GM12865 (cell line): ENCODE measurements around the gene ARGFX.
"Not testable (repeated sequence)": the region's sequence is repeated elsewhere in the genome, so short reads cannot be mapped to it uniquely, and the experiment has no call there.

Source experiments
- DNase-seq: peaks from one replicate; pipeline ENCODE4 v3.0.0; 2010; ENCODE audit warnings: low read depth
- H3K4me3 ChIP-seq: 2 replicates; pipeline ENCODE4 v1.5.1; 2011; ENCODE audit warnings: mild to moderate bottlenecking, low read depth, low read length, control low read depth
- TF ChIP-seq, protein P1 (sequence below): IDR thresholded peaks from 2 replicates; pipeline ENCODE4 v1.5.1; 2011; ENCODE audit warnings: low read length, control low read depth, low read depth, inconsistent platforms; ENCODE audit not compliant: insufficient read depth; ENCODE audit errors: missing control alignments

The ARGFX gene

DNA sequence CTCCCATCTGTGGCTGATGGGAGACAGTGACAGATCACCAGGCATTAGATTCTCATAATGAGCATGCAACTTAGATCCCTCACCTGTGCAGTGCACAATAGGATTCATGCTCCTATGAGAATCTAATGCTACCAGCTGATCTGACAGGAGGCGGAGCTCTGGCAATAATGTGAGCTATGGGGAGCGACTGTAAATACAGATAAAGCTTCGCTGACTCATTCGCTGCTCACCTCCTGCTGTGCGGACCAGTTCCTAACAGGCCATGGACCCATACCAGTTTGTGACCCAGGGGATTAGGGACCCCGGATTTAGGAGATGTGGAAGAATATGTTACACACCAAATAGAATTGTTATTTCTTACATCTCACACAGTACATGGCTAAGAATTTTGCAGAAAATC is 6.7 kb downstream of the ARGFX start:
- TF ChIP-seq, protein P1, sequence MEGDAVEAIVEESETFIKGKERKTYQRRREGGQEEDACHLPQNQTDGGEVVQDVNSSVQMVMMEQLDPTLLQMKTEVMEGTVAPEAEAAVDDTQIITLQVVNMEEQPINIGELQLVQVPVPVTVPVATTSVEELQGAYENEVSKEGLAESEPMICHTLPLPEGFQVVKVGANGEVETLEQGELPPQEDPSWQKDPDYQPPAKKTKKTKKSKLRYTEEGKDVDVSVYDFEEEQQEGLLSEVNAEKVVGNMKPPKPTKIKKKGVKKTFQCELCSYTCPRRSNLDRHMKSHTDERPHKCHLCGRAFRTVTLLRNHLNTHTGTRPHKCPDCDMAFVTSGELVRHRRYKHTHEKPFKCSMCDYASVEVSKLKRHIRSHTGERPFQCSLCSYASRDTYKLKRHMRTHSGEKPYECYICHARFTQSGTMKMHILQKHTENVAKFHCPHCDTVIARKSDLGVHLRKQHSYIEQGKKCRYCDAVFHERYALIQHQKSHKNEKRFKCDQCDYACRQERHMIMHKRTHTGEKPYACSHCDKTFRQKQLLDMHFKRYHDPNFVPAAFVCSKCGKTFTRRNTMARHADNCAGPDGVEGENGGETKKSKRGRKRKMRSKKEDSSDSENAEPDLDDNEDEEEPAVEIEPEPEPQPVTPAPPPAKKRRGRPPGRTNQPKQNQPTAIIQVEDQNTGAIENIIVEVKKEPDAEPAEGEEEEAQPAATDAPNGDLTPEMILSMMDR: no peak
- H3K4me3 ChIP-seq: no peak overlapping the region
- no peak for DNase-seq

DNA sequence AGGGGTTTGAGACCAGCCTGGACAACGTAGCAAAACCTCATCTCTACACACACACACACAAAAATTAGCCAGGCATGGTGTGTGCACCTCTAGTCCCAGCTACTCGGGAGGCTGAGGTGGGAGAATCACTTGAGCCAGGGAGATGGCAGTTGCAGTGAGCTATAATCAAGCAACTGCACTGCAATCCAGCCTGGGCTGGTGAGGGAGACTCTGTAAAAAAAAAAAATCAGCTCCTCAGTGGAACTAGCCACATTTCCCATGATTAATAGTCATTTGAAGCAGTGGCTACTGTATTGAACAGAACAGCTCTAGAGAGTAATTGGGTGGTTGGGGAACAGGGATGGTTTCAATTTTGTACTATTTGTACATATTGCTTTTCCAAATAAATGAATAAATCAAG is 13.9 kb downstream of the ARGFX start:
- TF ChIP-seq, protein P1: no peak
- H3K4me3 ChIP-seq: no peak overlapping the region
- no peak for DNase-seq

DNA sequence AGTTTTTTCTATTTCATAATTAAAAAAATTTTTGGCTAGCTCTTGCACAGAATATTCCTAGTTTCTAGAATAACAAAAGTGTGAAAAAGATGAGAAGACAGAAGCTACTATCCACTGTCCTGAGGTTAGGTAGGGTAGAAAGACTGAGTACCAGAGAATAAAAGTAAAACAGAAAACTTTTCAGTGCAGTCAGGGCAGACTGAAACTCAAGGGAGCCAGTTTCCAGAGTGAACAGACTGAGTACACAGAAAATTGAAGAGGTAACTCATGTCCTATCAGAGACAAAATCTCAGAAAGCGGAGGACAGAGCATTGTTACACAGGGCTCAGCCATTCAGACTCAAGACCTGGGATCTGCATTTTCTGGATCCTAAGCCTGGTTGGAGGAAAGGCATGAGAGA is 16.7 kb downstream of the ARGFX start:
- DNase-seq: peak; percentile 25
- TF ChIP-seq, protein P1: no peak
- H3K4me3 ChIP-seq: no peak overlapping the region

DNA sequence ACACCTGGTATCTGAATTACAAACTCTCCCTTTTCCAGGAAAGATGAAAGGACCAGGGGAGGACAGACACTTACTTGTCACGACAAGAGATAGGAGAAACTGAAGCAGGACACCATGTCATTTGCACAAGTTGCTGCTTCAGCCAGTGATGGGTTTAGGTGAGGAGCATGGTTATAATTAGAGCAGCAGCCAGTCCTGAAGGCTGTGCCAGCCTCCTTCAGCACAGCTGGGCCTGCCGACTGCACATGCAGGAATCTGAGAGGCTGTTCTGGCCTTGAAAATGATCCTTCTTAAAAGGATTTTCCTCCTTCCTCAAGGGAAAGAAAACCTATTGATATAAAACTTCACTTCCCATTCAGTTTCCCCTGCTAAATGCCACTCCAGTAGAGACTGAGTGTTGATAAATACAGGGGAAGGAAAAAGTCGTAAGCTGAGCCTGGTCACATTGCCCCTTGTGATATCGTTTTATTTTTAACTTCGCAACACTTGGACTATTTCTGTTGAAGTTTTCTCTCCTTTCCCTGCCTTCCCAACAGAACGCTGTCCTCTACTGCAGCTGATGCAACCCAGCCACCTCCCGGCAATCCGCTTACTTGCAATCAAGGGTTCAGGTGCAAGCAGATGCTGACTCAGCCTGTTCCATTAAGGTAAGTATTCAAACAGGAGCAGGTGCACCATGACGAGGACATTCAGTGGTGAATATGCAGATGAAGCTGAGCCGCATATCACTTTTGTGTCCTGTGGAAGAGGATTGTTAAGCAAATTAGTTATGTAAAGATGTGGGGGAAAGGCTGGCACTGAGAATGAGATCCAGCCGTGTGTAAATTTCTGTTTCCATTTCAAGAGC is 25.3 kb downstream of the ARGFX start, which contains the start of gene FBXO40:
Gene FBXO40, plus strand, starts transcription at position 524 of the 847 bp plus-strand sequence. CDS start 27,197 bp downstream, outside the sequence.
- DNase-seq: peak; percentile 58
- no peak within 1 kb of the TSS for H3K4me3 ChIP-seq

DNA sequence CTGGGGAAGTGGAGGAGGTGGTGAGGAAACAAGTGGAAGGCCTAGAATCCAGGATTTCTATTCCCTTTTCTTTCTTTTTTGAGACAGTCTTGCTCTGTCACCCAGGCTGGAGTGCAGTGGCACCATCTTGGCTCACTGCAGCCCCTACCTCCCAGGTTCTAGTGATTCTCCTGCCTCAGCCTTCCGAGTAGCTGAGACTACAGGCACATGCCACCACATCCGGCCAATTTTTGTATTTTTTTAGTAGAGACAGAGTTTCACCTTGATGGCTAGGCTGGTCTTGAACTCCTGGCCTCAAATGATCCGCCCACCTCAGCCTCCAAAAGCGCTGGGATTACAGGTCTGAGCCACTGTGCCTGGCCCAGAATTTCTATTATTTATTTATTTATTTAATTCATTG is 26.1 kb downstream of the ARGFX start:
- DNase-seq, H3K4me3 ChIP-seq: not testable (repeated sequence)

More for the DNA sequence above, 25.3 kb downstream of the ARGFX start, which contains the start of gene FBXO40:
- TF ChIP-seq, protein P1: no peak

DNA sequence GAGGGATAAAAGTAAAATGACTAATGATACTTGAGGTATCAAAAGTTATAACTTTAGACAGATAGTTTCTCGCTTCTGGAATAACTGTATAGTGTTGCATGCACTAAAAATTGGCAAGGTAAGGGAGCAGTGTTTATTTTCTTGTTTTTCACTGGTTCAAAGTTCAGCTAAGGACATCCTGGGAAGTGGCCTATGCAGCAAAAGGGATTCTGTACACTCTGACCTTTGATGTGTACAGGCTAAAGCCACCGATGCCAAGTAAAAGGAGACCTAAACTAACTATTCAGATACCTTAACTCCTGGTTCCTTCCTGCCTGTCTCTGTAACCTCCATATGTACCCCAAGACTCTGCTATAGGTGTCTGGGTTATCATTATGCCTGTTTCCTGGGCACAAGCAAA is 27.1 kb downstream of the ARGFX start:
- TF ChIP-seq, protein P1: no peak
- no peak for DNase-seq
- no peak overlapping the region for H3K4me3 ChIP-seq

DNA sequence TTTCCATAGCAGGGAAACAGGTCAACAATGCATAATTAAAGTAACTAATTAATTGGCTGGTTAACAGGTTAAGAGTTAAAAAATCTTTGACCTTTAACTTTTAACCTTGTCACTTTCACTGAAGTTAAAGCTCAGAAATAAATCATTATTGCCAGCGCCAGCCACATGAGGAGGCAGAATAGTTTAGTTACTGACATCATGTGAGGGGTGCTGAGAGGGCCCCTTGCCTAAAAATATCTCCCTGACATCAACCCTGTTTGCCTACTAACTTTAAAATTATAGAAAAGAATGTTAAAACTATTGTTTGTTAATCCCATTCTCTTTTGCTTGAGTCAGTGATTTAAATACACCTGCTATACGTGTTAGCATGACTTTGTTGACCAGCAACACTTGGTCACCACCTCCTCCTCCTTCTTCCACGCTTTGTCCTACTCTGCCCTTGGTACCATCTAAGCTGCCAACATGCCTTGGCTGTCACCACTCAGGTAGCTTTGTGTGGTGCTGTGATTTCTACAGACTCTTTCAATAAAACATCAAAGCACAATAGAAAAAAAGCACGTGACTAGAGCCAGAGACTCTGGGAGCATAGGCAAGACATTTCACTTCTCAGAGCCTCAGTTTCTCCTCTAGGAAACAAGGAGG is 28.1 kb downstream of the ARGFX start:
- H3K4me3 ChIP-seq: no peak overlapping the region
- DNase-seq: no peak
- TF ChIP-seq, protein P1: no peak
